PC-3 (cell line): ENCODE measurements around the gene EPN2. TPM values are rescaled to one million over a fixed set of nuclear protein-coding genes. Genes with fewer than 3 reads are reported as not detected.
A peak's percentile ranks its signal among the peaks of the same experiment; 100 is the strongest.
"Not testable (repeated sequence)": the region's sequence is repeated elsewhere in the genome, so short reads cannot be mapped to it uniquely, and the experiment has no call there.

ENCODE experiments used
- ATAC-seq: fragments of 200-7000 bp; cut with Tn5 transposase; 2 replicates; pipeline ENCODE4 v1.9.1; 2020; ENCODE audit warnings: mild to moderate bottlenecking, moderate library complexity
- Bru-seq: library from RNA; stranded (reverse); fragments of 400-500 nt; gene quantifications from one replicate; lab custom pipeline; 2021; lab: Mats Ljungman, UMichigan
- BruChase-seq, 2 experiments: library from RNA; stranded (reverse); fragments of 400-500 nt; gene quantifications; one replicate each; lab custom pipeline; 2021; lab: Mats Ljungman, UMichigan
- BruUV-seq: library from RNA; stranded (reverse); fragments of 400-500 nt; replicated peaks from 2 replicates; lab custom pipeline; 2021; lab: Mats Ljungman, UMichigan
- CTCF ChIA-PET: fragments of 300-600 bp; sonication (Branson Sonifier 250); formaldehyde crosslinking; loops from one replicate; lab custom pipeline; 2022; ENCODE audit warnings: antibody characterized with exemption; lab: Charles Lee
- POLR2A ChIA-PET: fragments of 300-600 bp; sonication (Branson Sonifier 250); formaldehyde crosslinking; loops from one replicate; lab custom pipeline; 2022; ENCODE audit warnings: antibody characterized with exemption; ENCODE audit not compliant: unreplicated experiment; lab: Charles Lee
- DNase-seq: peaks from one replicate; pipeline ENCODE4 v3.0.0-alpha.2; 2015
- H2AFZ ChIP-seq: fragments of 300-600 bp; sonication (generic); 2 replicates; pipeline ENCODE4 v1.6.0; 2016; ENCODE audit warnings: antibody characterized with exemption, low read length
- H3F3A ChIP-seq: fragments of 300-600 bp; sonication (generic); one replicate; pipeline ENCODE4 v1.6.0; 2017; ENCODE audit warnings: antibody characterized with exemption, low read length, control low read depth, mild to moderate bottlenecking; ENCODE audit not compliant: unreplicated experiment
- H3K27ac ChIP-seq: fragments of 300-600 bp; sonication (generic); 2 replicates; pipeline ENCODE4 v1.5.1; 2016; ENCODE audit warnings: mild to moderate bottlenecking, low read length
- H3K27me3 ChIP-seq: fragments of 300-600 bp; sonication (generic); 2 replicates; pipeline ENCODE4 v1.6.1; 2016; ENCODE audit warnings: low read length, mixed read lengths
- H3K36me3 ChIP-seq: fragments of 300-600 bp; sonication (generic); 2 replicates; pipeline ENCODE4 v1.6.1; 2016; ENCODE audit warnings: low read depth, mixed run types, low read length, mixed read lengths
- H3K4me1 ChIP-seq: fragments of 300-600 bp; sonication (generic); 2 replicates; pipeline ENCODE4 v1.5.1; 2016; ENCODE audit warnings: low read length; ENCODE audit not compliant: insufficient read depth
- H3K4me2 ChIP-seq: fragments of 300-600 bp; sonication (generic); 2 replicates; pipeline ENCODE4 v1.6.0; 2016; ENCODE audit warnings: low read length
- H3K4me3 ChIP-seq: fragments of 300-600 bp; sonication (generic); 2 replicates; pipeline ENCODE4 v1.5.1; 2016; ENCODE audit warnings: mild to moderate bottlenecking, low read length, mixed read lengths
- H3K79me2 ChIP-seq: fragments of 300-600 bp; sonication (generic); 2 replicates; pipeline ENCODE4 v1.6.1; 2017; ENCODE audit warnings: low read length, mixed read lengths
- H3K9ac ChIP-seq: fragments of 300-600 bp; sonication (generic); 2 replicates; pipeline ENCODE4 v1.6.0; 2016; ENCODE audit warnings: mild to moderate bottlenecking, low read length
- H3K9me2 ChIP-seq: fragments of 300-600 bp; sonication (generic); replicated peaks from 2 replicates; pipeline ENCODE4 v1.6.1; 2016; ENCODE audit warnings: mixed run types, low read length, mixed read lengths
- H3K9me3 ChIP-seq: fragments of 300-600 bp; sonication (generic); 2 replicates; pipeline ENCODE4 v1.6.1; 2016; ENCODE audit warnings: low read length, mixed read lengths
- H4K20me1 ChIP-seq: fragments of 300-600 bp; sonication (generic); 2 replicates; pipeline ENCODE4 v1.6.1; 2016; ENCODE audit warnings: low read length, mixed read lengths
- intact Hi-C: fragments of 100-400 bp; cut with micrococcal nuclease; formaldehyde crosslinking; loops from 2 replicates; pipeline ENCODE4 v1.9.0; 2023
- long read RNA-seq: library from polyadenylated mRNA; unstranded; transcript quantifications from one replicate; pipeline ENCODE4 v2.0.0, GENCODE V29; 2021; ENCODE audit not compliant: unreplicated experiment
- total RNA-seq: library from RNA; depleted of rRNA; stranded (reverse); fragments of >200 nt; gene quantifications from 2 replicates; pipeline ENCODE4 v1.2.3, GENCODE V29; 2014; rRNA removed

EPN2 gene
- total RNA-seq, result 46.4 and 50.6 TPM in 2 replicates
- Bru-seq, nascent RNA, result percentile 75 among the genes with signal in this experiment
- percentile 74 among the genes with signal in this experiment for BruChase-seq, experiment 1, labeled RNA remaining after a 6-hour chase
- BruChase-seq, experiment 2, labeled RNA remaining after a 2-hour chase, result percentile 75 among the genes with signal in this experiment
- long read RNA-seq, full-length matches to known transcripts, result 12 of 39 reads
- long read RNA-seq, partial matches to known transcripts, result 15 of 39 reads
- long read RNA-seq, other reads (novel, unspliced or antisense), result 12 of 39 reads

- H3K27me3 ChIP-seq, H3K9me2 ChIP-seq, ATAC-seq, BruUV-seq, intact Hi-C loops, H3K9me3 ChIP-seq, H3K36me3 ChIP-seq, H3F3A ChIP-seq, POLR2A ChIA-PET, H4K20me1 ChIP-seq, CTCF ChIA-PET: not testable (repeated sequence)
- Histone ChIP-seq H3K79me2 (peaks cover 47% of the 10 kb centered on the region), H3K4me1 (peaks cover 14% of the 10 kb centered on the region), H3K27ac (peak within 1 kb of the TSS; percentile 48), H3K4me3 (peak within 1 kb of the TSS; percentile 95), H2AFZ (peak within 1 kb of the TSS; percentile 83), H3K4me2 (peak within 1 kb of the TSS; percentile 94), H3K9ac (peak within 1 kb of the TSS; percentile 86)
- DNase-seq, result peak; percentile 63
Observed at GRCh38 chr17:19237139-19237388, at the start of gene EPN2. Gene EPN2 (plus strand): TSS chr17:19237366. CDS start chr17:19283120, 45,754 bp downstream.

GRCh38 chr17:19187883-19188869, 49.0 kb upstream of the EPN2 start:
- H3K36me3 ChIP-seq, intact Hi-C loops, H3K27me3 ChIP-seq, H3K4me2 ChIP-seq, H3K4me3 ChIP-seq, H3K4me1 ChIP-seq, H3K9me3 ChIP-seq, CTCF ChIA-PET, ATAC-seq, H3K27ac ChIP-seq, H3K79me2 ChIP-seq, H3F3A ChIP-seq, POLR2A ChIA-PET, H3K9me2 ChIP-seq, DNase-seq, H2AFZ ChIP-seq, H4K20me1 ChIP-seq, H3K9ac ChIP-seq: not testable (repeated sequence)
- BruUV-seq, result TSS peak; percentile 100

- POLR2A ChIA-PET, H4K20me1 ChIP-seq, CTCF ChIA-PET, H3K9me2 ChIP-seq, H3K4me1 ChIP-seq, H2AFZ ChIP-seq, DNase-seq, H3K9ac ChIP-seq, intact Hi-C loops, H3K4me2 ChIP-seq, H3F3A ChIP-seq, H3K27me3 ChIP-seq, H3K27ac ChIP-seq, H3K36me3 ChIP-seq, H3K9me3 ChIP-seq, H3K79me2 ChIP-seq, H3K4me3 ChIP-seq: not testable (repeated sequence)
- peak; percentile 59 for ATAC-seq
- BruUV-seq, result TSS peak; percentile 96
Observed at GRCh38 chr17:19188870-19189708, 48.1 kb upstream of the EPN2 start.

- CTCF ChIA-PET, H2AFZ ChIP-seq, H3K27me3 ChIP-seq, H3K4me2 ChIP-seq, ATAC-seq, H3K4me3 ChIP-seq, H3K79me2 ChIP-seq, H3K27ac ChIP-seq, intact Hi-C loops, DNase-seq, H3K9ac ChIP-seq, H3K36me3 ChIP-seq, H3K4me1 ChIP-seq, H3F3A ChIP-seq, H4K20me1 ChIP-seq, H3K9me2 ChIP-seq, POLR2A ChIA-PET, BruUV-seq, H3K9me3 ChIP-seq: not testable (repeated sequence)
Observed at GRCh38 chr17:19189781-19190405, 47.3 kb upstream of the EPN2 start.

GRCh38 chr17:19196382-19197204, 40.6 kb upstream of the EPN2 start:
- not testable (repeated sequence) for H3K4me3 ChIP-seq

More at GRCh38 chr17:19196382-19197204, 40.6 kb upstream of the EPN2 start:
- H2AFZ ChIP-seq, H3K9me2 ChIP-seq, H3K79me2 ChIP-seq, H3K36me3 ChIP-seq, H3K4me2 ChIP-seq, POLR2A ChIA-PET, intact Hi-C loops, BruUV-seq, H3K27ac ChIP-seq, H3F3A ChIP-seq, H3K9ac ChIP-seq, DNase-seq, H3K4me1 ChIP-seq, CTCF ChIA-PET, H4K20me1 ChIP-seq, H3K27me3 ChIP-seq, H3K9me3 ChIP-seq: not testable (repeated sequence)
- ATAC-seq, result peak; percentile 93
